GM20000 (cell line): ENCODE results near the gene CPA1.

Experiments used
- DNase-seq: peaks from one replicate; pipeline ENCODE4 v3.0.0; 2012; ENCODE audit warnings: low spot score
- TF ChIP-seq, protein P1 (sequence below): IDR thresholded peaks from 2 replicates; pipeline ENCODE4 v1.5.1; 2012; ENCODE audit warnings: mild to moderate bottlenecking, control low read depth; ENCODE audit errors: extremely low read depth, missing control alignments

CPA1 gene

DNA sequence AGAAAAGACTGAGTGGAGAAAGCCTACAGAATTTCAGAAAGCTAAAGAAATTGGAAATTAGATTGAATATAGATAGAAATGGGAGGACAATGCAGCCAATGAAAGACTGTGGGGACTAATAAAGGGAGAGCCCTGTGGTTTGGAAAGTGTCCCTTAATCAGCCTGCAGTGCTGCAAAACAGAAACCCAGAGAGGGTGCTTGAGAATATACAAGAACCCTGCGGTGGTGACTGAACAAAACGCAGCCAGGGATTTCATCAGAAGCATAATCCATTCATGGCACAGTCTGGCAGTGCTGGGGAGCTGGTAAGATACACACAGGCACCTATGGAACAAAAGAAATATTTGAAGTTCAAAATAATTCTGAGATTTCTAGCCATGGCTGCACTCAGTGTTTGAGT is 41.4 kb downstream of the CPA1 start:
- DNase-seq, result no peak

DNA sequence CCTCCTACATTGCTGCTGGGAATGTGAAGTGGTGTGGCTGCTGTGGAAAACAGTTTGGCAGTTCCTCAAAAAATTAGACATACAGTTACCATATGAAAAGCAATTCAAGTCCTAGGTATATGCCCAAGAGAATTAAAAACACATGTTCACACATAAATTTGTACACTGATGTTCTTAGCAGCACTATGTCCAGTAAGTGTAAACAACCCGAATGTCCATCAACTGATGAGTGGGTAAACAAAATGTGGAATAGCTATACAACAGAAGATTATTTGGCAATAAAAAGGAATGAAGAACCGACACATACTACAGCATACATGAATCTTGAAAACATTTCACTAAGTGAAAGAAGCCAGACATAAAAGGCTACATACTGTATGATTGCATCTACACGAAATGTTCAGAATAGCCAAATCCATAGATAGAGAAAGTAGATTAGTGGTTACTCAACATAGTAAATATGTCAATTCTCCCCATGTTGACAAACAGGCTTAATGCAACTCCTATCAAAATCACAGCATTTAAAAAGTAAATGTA is 43.3 kb downstream of the CPA1 start:
- TF ChIP-seq, protein P1, sequence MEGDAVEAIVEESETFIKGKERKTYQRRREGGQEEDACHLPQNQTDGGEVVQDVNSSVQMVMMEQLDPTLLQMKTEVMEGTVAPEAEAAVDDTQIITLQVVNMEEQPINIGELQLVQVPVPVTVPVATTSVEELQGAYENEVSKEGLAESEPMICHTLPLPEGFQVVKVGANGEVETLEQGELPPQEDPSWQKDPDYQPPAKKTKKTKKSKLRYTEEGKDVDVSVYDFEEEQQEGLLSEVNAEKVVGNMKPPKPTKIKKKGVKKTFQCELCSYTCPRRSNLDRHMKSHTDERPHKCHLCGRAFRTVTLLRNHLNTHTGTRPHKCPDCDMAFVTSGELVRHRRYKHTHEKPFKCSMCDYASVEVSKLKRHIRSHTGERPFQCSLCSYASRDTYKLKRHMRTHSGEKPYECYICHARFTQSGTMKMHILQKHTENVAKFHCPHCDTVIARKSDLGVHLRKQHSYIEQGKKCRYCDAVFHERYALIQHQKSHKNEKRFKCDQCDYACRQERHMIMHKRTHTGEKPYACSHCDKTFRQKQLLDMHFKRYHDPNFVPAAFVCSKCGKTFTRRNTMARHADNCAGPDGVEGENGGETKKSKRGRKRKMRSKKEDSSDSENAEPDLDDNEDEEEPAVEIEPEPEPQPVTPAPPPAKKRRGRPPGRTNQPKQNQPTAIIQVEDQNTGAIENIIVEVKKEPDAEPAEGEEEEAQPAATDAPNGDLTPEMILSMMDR, result no peak
- DNase-seq, result no peak

More for the DNA sequence above, 41.4 kb downstream of the CPA1 start:
- TF ChIP-seq, protein P1, result no peak

DNA sequence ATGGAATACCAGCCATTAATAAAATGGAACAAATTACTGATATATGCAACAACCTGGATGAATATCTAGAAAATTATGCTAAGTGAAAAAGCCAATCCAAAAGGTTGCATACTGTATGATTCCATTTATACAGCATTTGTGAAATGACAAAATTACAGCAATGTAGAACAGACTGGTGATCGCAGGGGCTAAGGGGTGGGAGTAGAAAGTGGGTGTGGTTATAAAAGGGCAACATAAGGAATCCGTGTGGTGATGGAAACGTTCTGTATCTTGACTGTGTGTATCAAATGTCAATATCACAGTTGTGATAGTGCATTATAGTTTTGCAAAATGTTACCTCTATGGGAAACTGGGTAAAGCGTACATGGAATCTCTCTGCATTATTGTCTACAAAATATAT is 45.5 kb downstream of the CPA1 start:
- TF ChIP-seq, protein P1, result no peak
- DNase-seq, result no peak

DNA sequence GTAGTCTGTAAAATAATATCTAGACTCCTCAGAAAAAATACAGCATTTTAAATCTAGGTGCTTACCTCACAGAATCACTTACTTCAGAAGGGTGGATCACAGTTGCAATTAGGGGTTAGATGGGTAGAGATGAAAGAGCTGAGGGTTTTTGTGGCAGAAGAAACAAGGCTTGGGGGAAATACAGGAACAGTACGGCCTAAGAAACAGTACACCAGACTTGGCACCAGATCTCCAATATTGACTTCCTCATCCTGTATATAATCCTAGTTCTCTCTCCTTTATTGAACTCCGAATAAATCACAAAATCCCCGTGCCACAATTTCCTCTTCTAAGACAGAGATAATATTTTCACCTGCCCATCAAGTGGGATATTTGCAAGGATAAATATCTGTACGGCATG is 46.3 kb downstream of the CPA1 start:
- TF ChIP-seq, protein P1, result no peak

DNA sequence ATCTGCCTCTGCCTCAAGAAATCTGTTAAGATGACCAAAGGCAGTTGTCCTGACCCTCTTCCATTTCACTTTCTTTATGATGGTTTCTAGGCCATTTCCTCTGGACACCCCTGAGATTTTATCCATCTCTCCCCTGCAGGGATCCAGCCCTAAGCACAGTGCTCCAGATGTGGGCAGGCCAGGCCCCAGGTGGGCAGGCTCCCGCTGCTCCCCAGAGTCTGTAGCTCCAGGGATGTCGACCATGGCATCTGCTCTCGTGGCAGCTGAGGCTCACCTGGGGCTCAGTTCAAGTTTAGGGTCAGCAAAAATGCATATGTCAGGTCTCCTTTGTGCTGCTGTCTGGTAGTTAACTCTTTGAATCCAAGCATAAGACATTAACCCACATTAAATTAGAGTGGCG is 48.7 kb downstream of the CPA1 start:
- no peak for DNase-seq
- TF ChIP-seq, protein P1, result no peak

More for the DNA sequence above, 46.3 kb downstream of the CPA1 start:
- no peak for DNase-seq

DNA sequence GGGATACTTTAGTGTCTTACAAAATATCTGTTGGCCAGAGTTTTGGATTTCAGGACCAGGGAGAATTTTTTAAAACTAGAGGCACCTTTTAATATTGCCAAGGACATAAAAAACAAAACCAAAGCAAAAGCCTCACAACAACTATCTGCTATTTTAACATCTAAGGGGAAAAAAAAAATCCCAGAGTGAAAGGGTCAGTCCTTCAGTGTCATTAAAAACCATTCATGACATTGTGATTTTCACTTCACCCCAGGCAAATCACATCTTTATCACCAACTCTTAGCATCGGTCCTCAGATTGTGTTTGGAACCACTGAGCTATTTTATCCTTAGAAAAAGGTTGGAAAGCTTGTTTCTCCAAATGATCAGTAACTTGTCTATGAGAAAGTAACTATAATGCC is 49.8 kb downstream of the CPA1 start:
- TF ChIP-seq, protein P1, result no peak
- no peak for DNase-seq

DNA sequence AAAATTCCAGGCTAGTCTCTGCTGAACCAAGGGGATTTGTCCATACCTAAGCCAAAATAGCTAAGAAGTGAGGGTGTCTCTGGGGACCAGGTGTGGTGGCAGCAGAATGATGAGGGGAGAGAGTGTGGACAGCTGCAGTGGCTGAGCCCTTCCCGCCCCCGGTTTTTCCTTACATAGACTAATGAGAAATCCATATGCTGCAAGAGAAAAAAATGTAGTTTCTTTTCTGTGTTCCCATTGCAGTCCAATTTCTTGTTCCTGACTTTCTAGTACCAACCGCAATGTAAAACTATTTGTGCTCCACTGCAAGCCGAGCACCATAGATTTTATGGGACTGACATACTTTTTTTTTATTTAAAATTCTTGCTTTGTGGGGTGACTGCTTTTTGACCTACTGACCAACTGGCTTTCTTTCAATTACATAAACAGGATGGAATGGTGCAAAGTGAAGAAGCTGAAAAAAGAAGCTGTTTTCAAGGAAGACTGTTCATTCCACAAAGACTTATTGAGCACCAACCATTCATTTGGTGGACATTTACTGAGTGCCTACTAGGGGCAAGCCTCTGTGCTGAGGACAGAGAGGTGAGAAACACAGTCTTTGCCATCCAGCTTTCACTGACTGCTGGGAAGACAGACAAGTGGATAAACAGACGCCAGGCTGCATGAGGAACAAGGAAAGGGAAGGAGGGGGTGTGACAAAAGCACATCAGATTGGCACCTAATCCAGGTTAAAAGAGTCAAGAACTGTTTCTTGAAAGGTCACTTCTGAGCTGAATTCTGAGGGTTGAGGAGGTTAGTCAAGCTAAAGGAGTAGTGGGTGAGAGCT is 50.8 kb downstream of the CPA1 start:
- DNase-seq, result no peak
- TF ChIP-seq, protein P1, result no peak
